ENCODE measurements around the gene SPIN3. TPM values are rescaled to one million over a fixed set of nuclear protein-coding genes. Genes with fewer than 3 reads are reported as not detected.
"Not testable (repeated sequence)": the region's sequence is repeated elsewhere in the genome, so short reads cannot be mapped to it uniquely, and the experiment has no call there.

SPIN3 gene
- total RNA-seq, 2 donors from 2014 or later, result 14.3 to 16.5 TPM

GRCh38 chrX:56946201-56946600, 49.1 kb downstream of the SPIN3 start:
- not testable (repeated sequence) for H3K36me3 Mint-ChIP-seq (ENCODE audit: insufficient read depth in 2 of 2); ATAC-seq (replicated peaks in 1 of 2); H3K9me3 Mint-ChIP-seq; H3K4me3 Mint-ChIP-seq; H3K4me1 Mint-ChIP-seq (ENCODE audit: low read depth); H3K27ac Mint-ChIP-seq; DNase-seq
- peaks cover 43% of the 10 kb centered on the region for H3K27me3 Mint-ChIP-seq (ENCODE audit: low read depth)

- H3K4me3 Mint-ChIP-seq; H3K4me1 Mint-ChIP-seq (ENCODE audit: low read depth); H3K36me3 Mint-ChIP-seq (ENCODE audit: insufficient read depth in 2 of 2); H3K27ac Mint-ChIP-seq; ATAC-seq (replicated peaks in 1 of 2); H3K9me3 Mint-ChIP-seq; DNase-seq: not testable (repeated sequence)
- H3K27me3 Mint-ChIP-seq (ENCODE audit: low read depth), result peaks cover 43% of the 10 kb centered on the region
Measured at GRCh38 chrX:56945226-56945625, 50.1 kb downstream of the SPIN3 start.

- H3K27me3 Mint-ChIP-seq (ENCODE audit: low read depth), result peaks cover 27% of the 10 kb centered on the region
- DNase-seq, result no peak
- peaks cover 3 to 8% of the 10 kb centered on the region in 2 donors for H3K36me3 Mint-ChIP-seq (ENCODE audit: insufficient read depth in 2 of 2)
- no peak overlapping the region for H3K4me3 Mint-ChIP-seq
- peaks cover 3 to 12% of the 10 kb centered on the region in 2 donors for H3K9me3 Mint-ChIP-seq
- H3K4me1 Mint-ChIP-seq (ENCODE audit: low read depth), result no peaks in the 10 kb centered on the region
- H3K27ac Mint-ChIP-seq, result no peak overlapping the region
- no peak for ATAC-seq (replicated peaks in 1 of 2)
Measured at GRCh38 chrX:56943264-56943663, 52.1 kb downstream of the SPIN3 start.

Other genes with a start within 250 kb of the SPIN3 start
- 10 to 100 TPM in 1 of 2 donors, 1 to 10 TPM in 1; 10.0 to 10.6 TPM for gene SPIN2B, start 126.0 kb upstream of the SPIN3 start, total RNA-seq
- gene SPIN2A, start 141.9 kb upstream of the SPIN3 start, total RNA-seq, result 1 to 10 TPM in 1 of 2 donors, under 1 TPM in 1; 0.72 to 1.2 TPM